Ishikawa (cell line): ENCODE results near the gene METTL6.

Experiments used
- CEBPB ChIP-seq: IDR thresholded peaks from 2 replicates; pipeline ENCODE4 v1.6.1; 2012
- CREB1 ChIP-seq: IDR thresholded peaks from 2 replicates; pipeline ENCODE4 v1.6.1; 2012; ENCODE audit warnings: low read depth
- EGR1 ChIP-seq: IDR thresholded peaks from 2 replicates; pipeline ENCODE4 v1.6.1; 2012
- EP300 ChIP-seq: IDR thresholded peaks from 2 replicates; pipeline ENCODE4 v1.6.1; 2012; ENCODE audit warnings: borderline replicate concordance
- FOXM1 ChIP-seq: IDR thresholded peaks from 2 replicates; pipeline ENCODE4 v1.6.1; 2012; ENCODE audit warnings: low read depth, borderline replicate concordance
- MAX ChIP-seq: IDR thresholded peaks from 2 replicates; pipeline ENCODE4 v1.6.1; 2012
- NFIC ChIP-seq: IDR thresholded peaks from 2 replicates; pipeline ENCODE4 v1.6.1; 2012
- RAD21 ChIP-seq: IDR thresholded peaks from 2 replicates; pipeline ENCODE4 v1.6.1; 2012; ENCODE audit warnings: low read depth
- TAF1 ChIP-seq: IDR thresholded peaks from 2 replicates; pipeline ENCODE4 v1.6.1; 2012; ENCODE audit warnings: low read depth, mild to moderate bottlenecking
- TCF12 ChIP-seq: IDR thresholded peaks from 2 replicates; pipeline ENCODE4 v1.6.1; 2012; ENCODE audit warnings: low read depth
- TEAD4 ChIP-seq: IDR thresholded peaks from 2 replicates; pipeline ENCODE4 v1.6.1; 2012
- YY1 ChIP-seq: IDR thresholded peaks from 2 replicates; pipeline ENCODE4 v1.6.1; 2012; ENCODE audit warnings: low read depth
- ZBTB7A ChIP-seq: IDR thresholded peaks from 2 replicates; pipeline ENCODE4 v1.6.1; 2012; ENCODE audit warnings: low read depth
- TF ChIP-seq, protein P1 (sequence below): IDR thresholded peaks from 2 replicates; pipeline ENCODE4 v1.6.1; 2012
- TF ChIP-seq, protein P2 (sequence below): IDR thresholded peaks from 2 replicates; pipeline ENCODE4 v1.6.1; 2012; ENCODE audit warnings: low read depth, mild to moderate bottlenecking

METTL6 gene

DNA sequence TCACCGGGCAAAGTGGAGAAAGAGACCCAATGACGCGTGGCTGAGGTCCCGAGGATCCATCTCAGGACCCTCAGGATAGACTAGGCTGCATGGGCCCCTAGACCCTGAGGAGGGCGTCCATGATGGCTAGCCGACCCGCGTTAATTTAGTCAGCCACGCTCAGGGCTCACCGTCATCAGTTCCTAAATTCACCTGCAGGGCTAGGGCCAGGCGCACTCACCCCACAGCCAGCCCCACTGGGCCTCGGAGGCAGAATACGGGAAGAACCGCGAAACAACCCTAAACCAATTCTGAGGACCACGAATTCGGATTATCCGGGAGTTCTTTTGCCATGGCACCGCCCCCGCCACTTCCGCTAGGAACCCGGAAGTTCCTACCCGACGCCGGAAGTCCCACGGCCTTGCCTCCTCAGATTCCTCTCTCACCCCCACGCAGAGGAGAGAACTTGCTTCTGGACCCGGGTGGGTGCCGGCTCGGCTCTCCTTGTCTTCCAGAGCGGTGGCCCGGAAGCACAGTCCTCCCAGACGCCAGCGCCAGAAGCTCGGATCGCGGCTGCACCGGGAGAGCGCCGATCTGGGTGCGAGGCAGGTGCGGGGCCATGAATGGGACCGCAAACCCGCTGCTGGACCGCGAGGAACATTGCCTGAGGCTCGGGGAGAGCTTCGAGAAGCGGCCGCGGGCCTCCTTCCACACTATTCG lies at the start of gene METTL6, which contains the start of gene EAF1:
Gene METTL6, minus strand, starts transcription at position 363 of the 699 bp plus-strand sequence. CDS start 1,033 bp downstream, outside the sequence.
Gene EAF1, plus strand, starts transcription at position 417 of the 699 bp plus-strand sequence. Its CDS starts 182 bp downstream, at position 599.
- TF ChIP-seq TEAD4 (0 out of 2 replicates have a peak, but pooled peaks have one; percentile 34), YY1 (peak; percentile 75; the same call in 1 of the 2 replicates), NFIC (no peak), MAX (peak; percentile 66), EGR1 (0 out of 2 replicates have a peak, but pooled peaks have one; percentile 58), TCF12 (0 out of 2 replicates have a peak, but pooled peaks have one; percentile 2), TAF1 (peak; percentile 76; the same call in 1 of the 2 replicates)
- TF ChIP-seq, protein P1, sequence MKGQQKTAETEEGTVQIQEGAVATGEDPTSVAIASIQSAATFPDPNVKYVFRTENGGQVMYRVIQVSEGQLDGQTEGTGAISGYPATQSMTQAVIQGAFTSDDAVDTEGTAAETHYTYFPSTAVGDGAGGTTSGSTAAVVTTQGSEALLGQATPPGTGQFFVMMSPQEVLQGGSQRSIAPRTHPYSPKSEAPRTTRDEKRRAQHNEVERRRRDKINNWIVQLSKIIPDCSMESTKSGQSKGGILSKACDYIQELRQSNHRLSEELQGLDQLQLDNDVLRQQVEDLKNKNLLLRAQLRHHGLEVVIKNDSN: no peak

GRCh38 chr3:15476378-15476777 lies 49.0 kb upstream of the METTL6 start:
- TF ChIP-seq NFIC (no peak), EP300 (no peak), TCF12 (no peak), RAD21 (no peak), CEBPB (no peak)

DNA sequence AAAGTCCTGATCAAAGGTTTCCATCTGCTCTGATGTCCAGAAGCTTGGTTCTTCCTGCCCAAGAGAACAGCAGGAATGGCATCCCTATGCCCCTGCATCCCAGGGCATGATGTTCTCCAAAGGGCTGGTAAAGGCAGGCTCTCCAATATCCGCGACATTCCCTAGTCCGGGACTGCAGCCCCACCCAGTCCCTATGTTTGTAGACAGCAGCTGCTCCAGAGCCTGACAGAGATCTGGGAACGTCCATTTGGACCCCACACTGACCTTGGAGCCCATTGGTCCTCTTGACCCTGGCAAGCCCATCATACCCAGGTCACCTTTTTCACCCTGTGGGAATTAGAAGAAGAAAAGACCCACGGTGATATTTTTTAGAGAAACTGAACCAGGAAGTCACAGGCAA lies 47.8 kb upstream of the METTL6 start:
- TF ChIP-seq FOXM1 (no peak), NFIC (no peak), EP300 (no peak), CEBPB (no peak), CREB1 (no peak), MAX (no peak), RAD21 (no peak), TCF12 (no peak), TAF1 (no peak), YY1 (no peak), EGR1 (no peak), TEAD4 (no peak), ZBTB7A (no peak)
- TF ChIP-seq, protein P1: no peak
- TF ChIP-seq, protein P2, sequence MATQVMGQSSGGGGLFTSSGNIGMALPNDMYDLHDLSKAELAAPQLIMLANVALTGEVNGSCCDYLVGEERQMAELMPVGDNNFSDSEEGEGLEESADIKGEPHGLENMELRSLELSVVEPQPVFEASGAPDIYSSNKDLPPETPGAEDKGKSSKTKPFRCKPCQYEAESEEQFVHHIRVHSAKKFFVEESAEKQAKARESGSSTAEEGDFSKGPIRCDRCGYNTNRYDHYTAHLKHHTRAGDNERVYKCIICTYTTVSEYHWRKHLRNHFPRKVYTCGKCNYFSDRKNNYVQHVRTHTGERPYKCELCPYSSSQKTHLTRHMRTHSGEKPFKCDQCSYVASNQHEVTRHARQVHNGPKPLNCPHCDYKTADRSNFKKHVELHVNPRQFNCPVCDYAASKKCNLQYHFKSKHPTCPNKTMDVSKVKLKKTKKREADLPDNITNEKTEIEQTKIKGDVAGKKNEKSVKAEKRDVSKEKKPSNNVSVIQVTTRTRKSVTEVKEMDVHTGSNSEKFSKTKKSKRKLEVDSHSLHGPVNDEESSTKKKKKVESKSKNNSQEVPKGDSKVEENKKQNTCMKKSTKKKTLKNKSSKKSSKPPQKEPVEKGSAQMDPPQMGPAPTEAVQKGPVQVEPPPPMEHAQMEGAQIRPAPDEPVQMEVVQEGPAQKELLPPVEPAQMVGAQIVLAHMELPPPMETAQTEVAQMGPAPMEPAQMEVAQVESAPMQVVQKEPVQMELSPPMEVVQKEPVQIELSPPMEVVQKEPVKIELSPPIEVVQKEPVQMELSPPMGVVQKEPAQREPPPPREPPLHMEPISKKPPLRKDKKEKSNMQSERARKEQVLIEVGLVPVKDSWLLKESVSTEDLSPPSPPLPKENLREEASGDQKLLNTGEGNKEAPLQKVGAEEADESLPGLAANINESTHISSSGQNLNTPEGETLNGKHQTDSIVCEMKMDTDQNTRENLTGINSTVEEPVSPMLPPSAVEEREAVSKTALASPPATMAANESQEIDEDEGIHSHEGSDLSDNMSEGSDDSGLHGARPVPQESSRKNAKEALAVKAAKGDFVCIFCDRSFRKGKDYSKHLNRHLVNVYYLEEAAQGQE: no peak

DNA sequence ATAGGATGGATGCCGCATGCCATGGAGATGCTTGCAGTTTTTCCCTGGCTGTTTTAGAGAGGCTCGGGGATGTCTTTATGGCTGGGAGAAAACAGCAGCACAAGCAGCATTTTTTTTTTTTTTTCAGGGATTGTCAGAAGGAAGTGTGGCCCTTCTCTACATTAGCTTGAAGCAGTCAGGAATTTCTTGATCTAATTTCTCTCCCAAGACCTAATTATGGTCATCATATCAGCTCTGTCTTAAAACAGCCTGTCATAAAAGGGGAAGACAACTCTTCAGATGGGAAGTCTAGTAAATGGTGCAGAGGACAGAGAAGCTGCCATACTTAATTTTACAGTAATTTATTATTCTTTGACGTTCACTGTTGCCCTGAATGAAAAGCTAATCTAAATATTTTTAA lies 44.5 kb upstream of the METTL6 start:
- TF ChIP-seq NFIC (no peak), EP300 (no peak), TCF12 (no peak), CREB1 (no peak), EGR1 (no peak), RAD21 (no peak)
- TF ChIP-seq, protein P2: no peak

- TF ChIP-seq FOXM1 (no peak), NFIC (no peak), TEAD4 (no peak), CEBPB (no peak), TAF1 (no peak), ZBTB7A (no peak), YY1 (no peak)
- TF ChIP-seq, protein P1: no peak
Observed at GRCh38 chr3:15470849-15471248, 43.5 kb upstream of the METTL6 start.

- TF ChIP-seq TCF12: no peak
- no peak for TF ChIP-seq FOXM1
- TF ChIP-seq TEAD4: no peak
- TF ChIP-seq, protein P2: no peak
- TF ChIP-seq ZBTB7A: no peak
- no peak for TF ChIP-seq CREB1
- no peak for TF ChIP-seq YY1
- TF ChIP-seq CEBPB: no peak
- no peak for TF ChIP-seq EGR1
- TF ChIP-seq, protein P1: no peak
- no peak for TF ChIP-seq NFIC
- no peak for TF ChIP-seq TAF1
- no peak for TF ChIP-seq EP300
- no peak for TF ChIP-seq RAD21
- no peak for TF ChIP-seq MAX
Observed at GRCh38 chr3:15470261-15470660, 42.9 kb upstream of the METTL6 start.
